Kidney epithelial cell (primary cell): Measurements from ENCODE around the gene KLHL22. TPM values are rescaled to one million over a fixed set of nuclear protein-coding genes. Genes with fewer than 3 reads are reported as not detected.
"Not testable (repeated sequence)": the region's sequence is repeated elsewhere in the genome, so short reads cannot be mapped to it uniquely, and the experiment has no call there.

ENCODE experiments used
- DNase-seq: peaks from one replicate; pipeline ENCODE4 v3.0.0-alpha.2; 2010; ENCODE audit warnings: low read depth
- H3K27me3 ChIP-seq: 2 replicates; pipeline ENCODE4 v1.6.0; 2011; ENCODE audit warnings: low read length; ENCODE audit not compliant: control insufficient read depth, insufficient read depth
- H3K36me3 ChIP-seq: 2 replicates; pipeline ENCODE4 v1.5.1; 2011; ENCODE audit warnings: low read length; ENCODE audit not compliant: control insufficient read depth, insufficient read depth
- H3K4me3 ChIP-seq: 2 replicates; pipeline ENCODE4 v1.5.1; 2011; ENCODE audit warnings: low read depth, mild to moderate bottlenecking, control low read depth, low read length
- total RNA-seq: library from RNA; depleted of rRNA; stranded (reverse); fragments of >200 nt; gene quantifications from 2 replicates; pipeline ENCODE4 v1.2.3, GENCODE V29; 2015
- TF ChIP-seq, protein P1 (sequence below): IDR thresholded peaks from 2 replicates; pipeline ENCODE4 v1.5.1; 2011; ENCODE audit warnings: mild to moderate bottlenecking, moderate library complexity, low read length, control low read depth, inconsistent platforms; ENCODE audit not compliant: insufficient read depth, poor library complexity, severe bottlenecking

KLHL22 gene
- total RNA-seq, 1 donor from 2014 or later, result 18.6 TPM

DNA sequence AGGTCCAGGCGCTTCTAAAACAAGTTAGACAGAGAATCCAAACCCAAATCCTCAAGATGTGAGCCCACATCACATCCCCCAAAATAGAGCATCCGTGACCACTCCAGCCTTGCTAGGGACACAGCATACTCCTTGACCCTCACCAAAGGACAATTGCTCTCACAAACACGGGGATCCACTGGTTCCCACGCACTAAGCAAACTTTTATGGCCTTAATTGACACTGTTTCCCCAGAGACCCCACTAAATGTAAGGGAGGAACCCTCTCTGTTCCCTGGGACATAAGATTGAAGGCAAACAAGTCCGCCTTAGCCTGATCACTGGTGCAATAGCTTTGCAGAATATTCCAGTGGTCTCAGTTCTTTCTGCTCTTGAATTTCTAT lies 81.5 kb downstream of the KLHL22 start:
- Histone ChIP-seq H3K36me3 (no peaks in the 10 kb centered on the region), H3K4me3 (no peak overlapping the region), H3K27me3 (no peaks in the 10 kb centered on the region)
- TF ChIP-seq, protein P1, sequence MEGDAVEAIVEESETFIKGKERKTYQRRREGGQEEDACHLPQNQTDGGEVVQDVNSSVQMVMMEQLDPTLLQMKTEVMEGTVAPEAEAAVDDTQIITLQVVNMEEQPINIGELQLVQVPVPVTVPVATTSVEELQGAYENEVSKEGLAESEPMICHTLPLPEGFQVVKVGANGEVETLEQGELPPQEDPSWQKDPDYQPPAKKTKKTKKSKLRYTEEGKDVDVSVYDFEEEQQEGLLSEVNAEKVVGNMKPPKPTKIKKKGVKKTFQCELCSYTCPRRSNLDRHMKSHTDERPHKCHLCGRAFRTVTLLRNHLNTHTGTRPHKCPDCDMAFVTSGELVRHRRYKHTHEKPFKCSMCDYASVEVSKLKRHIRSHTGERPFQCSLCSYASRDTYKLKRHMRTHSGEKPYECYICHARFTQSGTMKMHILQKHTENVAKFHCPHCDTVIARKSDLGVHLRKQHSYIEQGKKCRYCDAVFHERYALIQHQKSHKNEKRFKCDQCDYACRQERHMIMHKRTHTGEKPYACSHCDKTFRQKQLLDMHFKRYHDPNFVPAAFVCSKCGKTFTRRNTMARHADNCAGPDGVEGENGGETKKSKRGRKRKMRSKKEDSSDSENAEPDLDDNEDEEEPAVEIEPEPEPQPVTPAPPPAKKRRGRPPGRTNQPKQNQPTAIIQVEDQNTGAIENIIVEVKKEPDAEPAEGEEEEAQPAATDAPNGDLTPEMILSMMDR, result no peak
- no peak for DNase-seq

DNA sequence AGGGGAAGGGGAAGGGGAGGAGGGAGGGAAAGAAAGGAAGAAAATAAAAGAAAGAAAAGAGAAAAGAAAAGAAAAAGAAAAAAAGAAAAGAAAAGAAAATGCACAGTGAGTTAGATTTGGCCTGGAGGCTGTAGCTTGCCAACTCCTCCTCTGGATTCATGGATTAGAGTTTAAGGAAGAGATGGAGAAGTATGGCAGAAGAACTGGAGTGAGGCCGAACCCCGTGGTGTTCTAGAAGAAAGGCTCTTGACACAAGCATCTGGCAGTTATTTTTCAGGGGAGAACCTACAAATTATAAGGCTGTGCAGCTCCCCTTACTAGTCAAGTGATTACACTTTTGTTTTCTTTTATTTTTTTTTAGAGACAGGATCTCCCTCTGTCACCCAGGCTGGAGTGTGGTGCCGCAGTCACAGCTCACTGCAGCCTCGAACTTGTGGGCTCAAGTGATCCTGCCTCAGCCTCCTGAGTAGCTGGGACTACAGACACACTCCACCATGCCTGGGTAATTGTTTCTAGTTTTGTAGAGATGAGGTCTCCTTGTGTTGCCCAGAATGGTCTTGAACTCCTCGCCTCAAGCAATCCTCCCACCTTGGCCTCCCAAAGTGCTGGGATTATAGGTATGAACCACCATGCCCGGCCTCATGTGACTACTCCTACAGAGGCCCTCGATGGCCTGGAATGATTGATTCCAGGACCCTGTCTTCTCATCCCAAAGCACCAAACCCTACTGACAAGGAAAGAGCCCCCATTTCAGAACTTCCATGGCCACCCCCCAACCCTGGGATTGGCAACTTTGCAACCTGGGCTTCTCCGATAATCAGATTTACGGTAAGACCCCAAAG lies 82.2 kb downstream of the KLHL22 start:
- DNase-seq, result no peak
- TF ChIP-seq, protein P1, result no peak
- no peaks in the 10 kb centered on the region for H3K36me3 ChIP-seq
- no peak overlapping the region for H3K4me3 ChIP-seq
- no peaks in the 10 kb centered on the region for H3K27me3 ChIP-seq

DNA sequence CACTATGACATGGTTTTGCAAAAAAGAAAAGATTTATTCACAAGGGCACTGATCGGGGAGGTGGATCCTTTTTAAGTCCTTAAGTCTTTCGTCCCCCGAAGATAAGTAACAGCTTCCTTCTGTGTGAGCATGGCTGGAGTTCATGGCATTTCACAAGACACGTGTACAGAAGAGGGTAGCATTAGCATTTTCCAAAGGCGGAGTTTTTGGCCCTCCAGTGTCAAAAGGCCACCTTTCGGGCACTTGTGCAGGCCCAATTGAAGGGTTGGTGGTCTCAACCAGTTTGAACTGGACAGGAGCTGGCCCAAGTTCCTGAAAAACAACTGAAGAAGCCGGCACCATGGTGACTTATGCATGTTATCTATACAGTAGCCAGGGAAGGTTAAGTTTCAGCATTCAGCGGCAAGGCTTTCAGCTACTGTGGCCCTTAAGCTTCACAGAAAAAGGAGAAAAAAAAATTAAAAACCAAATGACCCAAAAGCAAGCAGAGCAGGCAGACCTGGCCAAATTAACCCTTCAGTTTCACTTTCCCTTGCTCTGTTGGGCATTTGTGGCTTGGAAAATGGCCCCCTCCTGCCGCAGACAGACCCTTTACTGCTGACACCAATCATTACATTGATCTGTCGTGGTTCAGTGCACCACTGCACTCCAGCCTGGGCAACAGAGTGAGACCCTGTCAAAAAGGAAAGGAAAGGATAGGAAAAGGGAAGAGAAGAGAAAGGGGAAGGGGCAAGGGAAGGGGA lies 83.0 kb downstream of the KLHL22 start:
- Histone ChIP-seq H3K27me3 (no peaks in the 10 kb centered on the region), H3K36me3 (no peaks in the 10 kb centered on the region), H3K4me3 (no peak overlapping the region)
- TF ChIP-seq, protein P1, result no peak
- DNase-seq, result no peak

DNA sequence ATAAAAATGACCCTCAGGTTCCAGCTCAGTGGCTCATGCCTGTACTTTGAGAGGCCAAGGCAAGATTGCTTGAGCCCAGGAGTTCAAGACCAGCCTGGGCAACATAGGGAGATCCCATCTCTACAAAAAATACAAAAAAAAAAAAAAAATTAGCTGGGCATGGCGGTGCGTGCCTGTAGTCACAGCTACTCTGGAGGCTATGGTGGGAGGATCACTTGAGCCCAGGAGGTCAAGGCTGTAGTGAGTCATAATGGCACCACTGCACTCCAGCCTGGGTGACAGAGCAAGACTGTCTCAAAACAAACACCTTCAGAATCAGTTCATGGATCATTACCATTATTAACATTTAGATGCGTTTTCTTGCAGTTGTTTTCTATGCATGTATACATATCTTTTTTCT lies 86.2 kb downstream of the KLHL22 start:
- not testable (repeated sequence) for DNase-seq, H3K4me3 ChIP-seq, H3K27me3 ChIP-seq, H3K36me3 ChIP-seq

DNA sequence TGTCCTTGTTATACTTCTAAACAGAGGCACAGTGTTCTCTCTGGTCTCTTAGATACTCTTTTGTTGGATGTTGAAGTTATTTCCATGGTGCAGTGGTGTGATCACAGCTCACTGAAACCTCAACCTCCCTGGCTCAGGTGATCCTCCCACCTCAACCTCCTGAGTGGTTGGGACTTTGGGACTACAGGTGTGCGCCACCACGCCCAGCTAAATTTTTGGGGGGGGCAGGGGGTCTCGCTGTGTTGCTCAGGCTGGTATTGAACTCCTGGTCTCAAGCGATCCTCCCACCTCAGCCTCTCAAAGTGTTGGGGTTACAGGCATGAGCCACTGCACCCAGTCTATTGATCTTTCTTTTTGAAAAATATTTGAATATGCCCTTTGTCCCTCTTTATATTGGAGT lies 86.7 kb downstream of the KLHL22 start:
- Histone ChIP-seq H3K27me3 (no peaks in the 10 kb centered on the region), H3K36me3 (peaks cover 3% of the 10 kb centered on the region), H3K4me3 (no peak overlapping the region)
- DNase-seq, result no peak
- TF ChIP-seq, protein P1, result no peak

DNA sequence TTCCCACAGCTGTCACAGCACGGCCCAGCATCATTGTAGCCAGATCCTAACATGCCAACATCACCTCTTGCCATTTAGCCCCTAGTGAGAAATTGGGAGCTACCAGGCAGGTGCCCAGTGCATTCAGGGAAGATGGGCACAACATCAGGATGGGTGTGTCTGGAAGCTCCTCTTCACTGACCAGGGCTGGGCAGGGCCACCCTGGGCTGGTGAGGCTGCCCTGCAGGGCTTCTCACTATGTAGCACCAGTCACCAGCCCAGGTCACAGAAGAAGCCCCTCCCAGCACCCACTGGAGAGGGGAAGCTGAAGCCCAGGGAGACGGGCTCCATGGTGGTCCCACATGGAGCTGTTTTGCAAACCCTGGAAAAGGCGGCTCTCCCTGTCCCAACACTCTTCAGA lies 87.8 kb downstream of the KLHL22 start:
- TF ChIP-seq, protein P1, result no peak
- no peak for DNase-seq
- Histone ChIP-seq H3K4me3 (no peak overlapping the region), H3K27me3 (no peaks in the 10 kb centered on the region), H3K36me3 (peaks cover 3% of the 10 kb centered on the region)
